T-helper 1 cell (primary cell): Measurements from ENCODE around the gene ARHGAP24.

Experiments used
- DNase-seq, 5 donors: peaks; one replicate each; pipeline ENCODE4 v3.0.0-alpha.2; 2012 to 2020

ARHGAP24 gene

DNA sequence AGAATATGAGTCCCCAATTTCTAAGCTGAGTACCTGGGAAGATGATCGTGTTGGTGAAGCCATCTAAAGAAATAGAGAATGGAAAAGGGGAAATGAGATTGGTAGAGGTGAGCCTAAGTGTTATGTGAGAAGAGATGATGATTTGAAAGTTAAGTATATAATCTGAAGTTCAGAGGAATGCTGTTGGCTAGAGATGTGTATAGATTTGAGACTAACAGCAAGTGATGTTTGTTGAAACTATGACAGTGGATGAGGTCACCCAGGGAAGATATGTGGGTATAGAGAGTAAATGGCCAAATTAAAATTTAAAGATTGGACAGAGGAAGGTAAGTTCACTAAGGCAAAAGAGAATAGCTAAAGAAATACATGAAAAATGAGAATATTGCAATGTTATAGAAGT, 560.7 kb downstream of the ARHGAP24 start:
- DNase-seq = no peak

GRCh38 chr4:86036736-86037135, 561.8 kb downstream of the ARHGAP24 start:
- DNase-seq = no peak

DNA sequence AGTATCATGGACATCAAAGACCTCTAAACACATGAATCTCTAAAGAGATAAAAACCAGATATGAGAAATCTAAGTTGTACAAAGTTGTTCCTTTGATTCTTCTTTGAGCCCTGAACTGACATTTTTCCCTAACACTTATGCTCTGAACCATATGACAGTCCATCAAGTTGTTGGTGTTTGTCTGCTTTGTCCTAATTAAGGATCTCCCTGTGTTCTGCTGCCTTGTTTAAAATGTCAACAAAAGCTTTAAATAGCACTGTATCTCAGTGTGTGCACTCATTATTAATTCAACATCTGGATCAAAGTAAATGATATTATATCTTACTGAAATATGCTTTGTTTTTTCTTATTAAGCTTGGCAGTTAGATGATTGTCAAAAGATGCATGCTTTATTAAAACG, 563.1 kb downstream of the ARHGAP24 start:
- DNase-seq = no peak

DNA sequence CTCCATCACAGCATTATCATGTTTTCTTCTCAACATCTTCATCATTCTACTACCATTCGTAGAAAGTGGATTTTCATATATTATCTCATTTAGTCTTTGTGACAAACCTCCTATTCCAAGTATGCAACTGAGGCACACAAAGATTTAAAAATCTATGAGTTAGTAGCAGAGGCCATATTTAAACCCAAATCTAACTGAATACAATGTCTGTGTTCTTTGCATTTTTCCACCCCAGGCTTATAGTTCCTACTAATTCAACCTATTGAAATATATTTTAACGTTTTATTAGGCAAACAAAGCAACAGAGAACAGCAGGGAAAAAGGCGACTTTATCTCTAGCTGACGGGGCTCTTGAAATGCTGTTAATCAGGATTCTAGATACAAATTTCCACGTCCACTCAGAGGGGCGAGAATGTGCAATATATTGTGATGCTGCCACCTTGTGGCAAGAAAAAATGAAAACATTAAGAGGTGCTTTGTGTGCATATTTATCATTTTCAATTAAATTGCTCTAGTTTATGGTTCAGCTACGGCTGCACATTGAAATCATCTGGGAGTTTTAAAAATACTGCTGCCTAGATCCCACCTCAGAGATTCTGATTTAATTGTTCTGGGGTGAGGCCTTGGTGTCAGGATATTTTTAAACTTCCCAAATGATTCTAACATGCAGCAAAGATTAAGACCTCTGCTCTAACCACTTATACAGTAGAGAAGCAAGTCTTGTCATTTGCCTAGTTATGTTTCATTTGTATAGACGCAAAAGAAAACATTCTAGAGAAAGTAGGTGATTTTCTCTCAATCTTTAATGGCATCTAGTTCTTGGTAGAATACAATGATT, 569.0 kb downstream of the ARHGAP24 start:
- DNase-seq = peak in 1 of 5 donors; percentile 6

GRCh38 chr4:86044593-86044985, 569.6 kb downstream of the ARHGAP24 start:
- DNase-seq = no peak

DNA sequence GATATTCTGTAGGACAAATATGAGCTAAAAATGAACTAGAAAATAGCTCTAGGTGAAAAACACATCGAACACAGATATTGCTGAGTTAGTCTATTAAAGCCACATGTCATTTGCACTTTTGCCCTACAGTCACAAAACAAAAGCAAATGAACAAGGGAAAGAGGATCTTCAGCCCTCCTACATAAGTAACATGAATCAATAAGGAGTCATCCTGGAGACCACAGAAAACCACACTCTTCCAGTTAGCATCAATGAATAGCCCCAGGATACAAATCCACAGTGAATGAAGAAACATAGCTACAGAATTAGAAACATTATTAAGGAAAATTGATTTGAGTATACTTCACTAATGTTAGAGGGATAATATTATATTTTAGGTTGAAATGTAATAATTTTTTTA, 573.5 kb downstream of the ARHGAP24 start:
- no peak for DNase-seq

GRCh38 chr4:86050496-86050895, 575.5 kb downstream of the ARHGAP24 start:
- no peak for DNase-seq
